H1 (cell line): ENCODE results near the gene AKR1B15. TPM values are rescaled to one million over a fixed set of nuclear protein-coding genes. Genes with fewer than 3 reads are reported as not detected.

ENCODE experiments used
- CTCF ChIA-PET: fragments of 300-600 bp; sonication (Branson Sonifier 250); formaldehyde crosslinking; loops from one replicate; lab custom pipeline; 2021; ENCODE audit not compliant: partially characterized antibody; lab: Charles Lee
- POLR2A ChIA-PET: fragments of 300-600 bp; sonication (Branson Sonifier 250); formaldehyde crosslinking; loops from one replicate; lab custom pipeline; 2021; ENCODE audit warnings: inconsistent platforms; ENCODE audit not compliant: partially characterized antibody; lab: Charles Lee
- DNase-seq, 2 experiments: peaks; one replicate each; pipeline versions ENCODE4 v3.0.0 to v3.0.0-alpha.2; 2010 to 2022; ENCODE audit warnings: low spot score in 2 of 2, low read depth in 1 of 2, mixed read lengths in 1 of 2
- FAIRE-seq: peaks from 2 replicates; lab custom pipeline; 2011; peaks lifted over from hg19 to GRCh38; lab: Jason Lieb, UNC
- H2AFZ ChIP-seq: 2 replicates; pipeline ENCODE4 v1.8.1; 2012; ENCODE audit warnings: low read length, inconsistent platforms
- H2AK5ac ChIP-seq: 2 replicates; pipeline ENCODE4 v1.6.1; 2013; ENCODE audit warnings: low read depth, low read length
- H2BK120ac ChIP-seq: replicated peaks from 2 replicates; pipeline ENCODE3; 2013; ENCODE audit warnings: low read depth, low read length, inconsistent platforms
- H2BK12ac ChIP-seq: 2 replicates; pipeline ENCODE4 v1.6.1; 2013; ENCODE audit warnings: low read depth, low read length
- H2BK15ac ChIP-seq: 2 replicates; pipeline ENCODE4 v1.6.1; 2013; ENCODE audit warnings: low read length
- H2BK20ac ChIP-seq: 2 replicates; pipeline ENCODE4 v1.6.1; 2013; ENCODE audit warnings: low read length
- H2BK5ac ChIP-seq: 2 replicates; pipeline ENCODE4 v1.6.1; 2013; ENCODE audit warnings: low read depth, low read length
- H3K14ac ChIP-seq: 2 replicates; pipeline ENCODE4 v1.6.1; 2013; ENCODE audit warnings: inconsistent platforms; ENCODE audit not compliant: insufficient read length
- H3K18ac ChIP-seq: 2 replicates; pipeline ENCODE4 v1.6.1; 2013; ENCODE audit warnings: low read length; ENCODE audit errors: extremely low read depth
- H3K23ac ChIP-seq: 2 replicates; pipeline ENCODE4 v1.6.1; 2013; ENCODE audit warnings: inconsistent platforms; ENCODE audit not compliant: insufficient read length
- H3K23me2 ChIP-seq: 2 replicates; pipeline ENCODE4 v1.6.1; 2013; ENCODE audit warnings: low read depth, low read length
- H3K27ac ChIP-seq: 2 replicates; pipeline ENCODE4 v1.6.1; 2011; ENCODE audit warnings: low read depth, low read length, inconsistent platforms
- H3K27me3 ChIP-seq, 4 experiments: replicated peaks in 1 of 4; 1 replicate in 1 of 4; 2 replicates in 3 of 4; pipeline versions ENCODE4 v1.6.1 to v1.8.1; 2011 to 2013; ENCODE audit warnings: low read length in 3 of 4, mild to moderate bottlenecking in 3 of 4, inconsistent platforms in 2 of 4, mixed read lengths in 2 of 4, moderate library complexity in 1 of 4; ENCODE audit not compliant: control insufficient read depth in 3 of 4, insufficient read depth in 3 of 4; ENCODE audit errors: extremely low read depth in 1 of 4
- H3K36me3 ChIP-seq, 4 experiments: 2 replicates each; pipeline versions ENCODE4 v1.6.1 to v1.8.1; 2011 to 2013; ENCODE audit warnings: mild to moderate bottlenecking in 4 of 4, low read length in 3 of 4, moderate library complexity in 2 of 4, control low read depth in 1 of 4, inconsistent platforms in 1 of 4; ENCODE audit not compliant: insufficient read depth in 4 of 4, control insufficient read depth in 2 of 4
- H3K4ac ChIP-seq: replicated peaks from 2 replicates; pipeline ENCODE3; 2013; ENCODE audit warnings: low read length, low read depth, mixed read lengths, inconsistent platforms; ENCODE audit not compliant: insufficient read length
- H3K4me1 ChIP-seq, 4 experiments: replicated peaks in 1 of 4; 1 replicate in 1 of 4; 2 replicates in 3 of 4; pipeline versions ENCODE4 v1.6.1 to v1.8.1; 2011 to 2013; ENCODE audit warnings: low read length in 3 of 4, inconsistent platforms in 2 of 4, mixed read lengths in 1 of 4; ENCODE audit not compliant: insufficient read depth in 4 of 4, control insufficient read depth in 3 of 4
- H3K4me2 ChIP-seq, 2 experiments: 2 replicates each; pipeline versions ENCODE4 v1.6.1 to v1.8.1; 2011 to 2013; ENCODE audit warnings: low read depth in 2 of 2, low read length in 2 of 2, control low read depth in 1 of 2, inconsistent platforms in 1 of 2, mild to moderate bottlenecking in 1 of 2; ENCODE audit not compliant: insufficient read depth in 1 of 2
- H3K4me3 ChIP-seq, 4 experiments: fragments of 200-600, 300-600 bp in 1 of 4; sonication (generic), shearing (Covaris generic), sonication (Bioruptor Twin) in 1 of 4; 2 replicates each; pipeline versions ENCODE4 v1.5.1 to v1.8.1; 2011 to 2016; ENCODE audit warnings: low read length in 4 of 4, low read depth in 3 of 4, control low read depth in 2 of 4, inconsistent platforms in 2 of 4, mild to moderate bottlenecking in 2 of 4, mixed read lengths in 1 of 4, moderate library complexity in 1 of 4; ENCODE audit not compliant: insufficient read depth in 2 of 4; ENCODE audit errors: extremely low read depth in 1 of 4
- H3K56ac ChIP-seq: replicated peaks from 2 replicates; pipeline ENCODE3; 2013; ENCODE audit warnings: low read depth, mild to moderate bottlenecking, mixed read lengths, low read length, inconsistent platforms; ENCODE audit not compliant: insufficient read length
- H3K79me1 ChIP-seq: 2 replicates; pipeline ENCODE4 v1.6.1; 2013; ENCODE audit warnings: low read depth, low read length, control low read depth
- H3K79me2 ChIP-seq, 2 experiments: 2 replicates each; pipeline versions ENCODE4 v1.6.1 to v1.8.1; 2012 to 2013; ENCODE audit warnings: low read length in 2 of 2, mild to moderate bottlenecking in 2 of 2, inconsistent platforms in 1 of 2; ENCODE audit not compliant: insufficient read depth in 2 of 2, control insufficient read depth in 1 of 2
- H3K9ac ChIP-seq, 4 experiments: replicated peaks in 1 of 4; 1 replicate in 1 of 4; 2 replicates in 3 of 4; pipeline versions ENCODE4 v1.6.1 to v1.8.1; 2011 to 2013; ENCODE audit warnings: low read depth in 3 of 4, low read length in 3 of 4, control low read depth in 2 of 4, mild to moderate bottlenecking in 2 of 4, moderate library complexity in 2 of 4, inconsistent platforms in 1 of 4; ENCODE audit errors: extremely low read depth in 1 of 4
- H3K9me3 ChIP-seq, 2 experiments: 2 replicates each; pipeline versions ENCODE4 v1.6.1 to v1.8.1; 2012 to 2013; ENCODE audit warnings: mild to moderate bottlenecking in 2 of 2, moderate library complexity in 2 of 2, control low read depth in 1 of 2, inconsistent platforms in 1 of 2, low read depth in 1 of 2, low read length in 1 of 2, mixed read lengths in 1 of 2; ENCODE audit not compliant: insufficient read depth in 2 of 2
- H4K20me1 ChIP-seq, 2 experiments: replicated peaks in 1 of 2; 2 replicates each; pipeline versions ENCODE3 to v1.8.1; 2011 to 2013; ENCODE audit warnings: inconsistent platforms in 2 of 2, low read length in 2 of 2, mild to moderate bottlenecking in 1 of 2; ENCODE audit not compliant: insufficient read depth in 2 of 2, control insufficient read depth in 1 of 2
- H4K5ac ChIP-seq: 2 replicates; pipeline ENCODE4 v1.6.1; 2013; ENCODE audit warnings: low read length, low read depth, mixed read lengths, inconsistent platforms; ENCODE audit not compliant: insufficient read length
- H4K8ac ChIP-seq: 2 replicates; pipeline ENCODE4 v1.8.0; 2013; ENCODE audit warnings: mild to moderate bottlenecking, moderate library complexity, low read length, inconsistent platforms; ENCODE audit not compliant: insufficient read depth; ENCODE audit errors: extremely low read depth
- H4K91ac ChIP-seq: replicated peaks from 2 replicates; pipeline ENCODE3; 2013; ENCODE audit warnings: low read length, mixed read lengths, inconsistent platforms; ENCODE audit not compliant: insufficient read length
- EZH2 ChIP-seq: fragments of 200-600 bp; sonication (generic); IDR thresholded peaks from 2 replicates; pipeline ENCODE4 v1.7.1; 2012; ENCODE audit warnings: low read depth, mild to moderate bottlenecking, moderate library complexity, low read length, inconsistent platforms; ENCODE audit not compliant: severe bottlenecking
- FOSL1 ChIP-seq: IDR thresholded peaks from 2 replicates; pipeline ENCODE4 v1.6.1; 2011; ENCODE audit warnings: mild to moderate bottlenecking, low read depth, low read length, moderate library complexity; ENCODE audit not compliant: insufficient read depth
- JUND ChIP-seq: IDR thresholded peaks from 2 replicates; pipeline ENCODE4 v1.6.1; 2011; ENCODE audit warnings: mild to moderate bottlenecking, improper control_type of control experiment, low read length
- SIN3A ChIP-seq, 2 experiments: IDR thresholded peaks in 1 of 2; conservative IDR thresholded peaks in 1 of 2; 2 replicates each; pipeline ENCODE4 v1.6.1; 2011 to 2012; ENCODE audit warnings: low read length in 2 of 2, improper control_type of control experiment in 1 of 2, low read depth in 1 of 2, mild to moderate bottlenecking in 1 of 2
- SIRT6 ChIP-seq: IDR thresholded peaks from one replicate; pipeline ENCODE4 v1.7.1; 2012; ENCODE audit warnings: low read length, inconsistent platforms
- WGBS, 2 experiments: shearing (Covaris generic) in 1 of 2; methylation state at CpG; one replicate each; pipeline versions ENCODE4 v1.1.6 to v1.1.7; 2013 to 2015; ENCODE audit warnings: low lambda C conversion rate in 2 of 2, mixed read lengths in 2 of 2, inconsistent platforms in 1 of 2, low coverage in 1 of 2, missing lambda C conversion rate in 1 of 2; ENCODE audit not compliant: insufficient replicate concordance in 2 of 2, insufficient coverage in 1 of 2, insufficient read length in 1 of 2; ENCODE audit errors: extremely low coverage in 1 of 2, missing lambda C conversion rate in 1 of 2; 5-methylcytosine and 5-hydroxymethylcytosine counted together
- polyA plus RNA-seq, 7 experiments: library from polyadenylated mRNA; depleted of rRNA in 3 of 7; stranded (reverse) in 5 of 7; unstranded in 2 of 7; fragments of >200 nt in 5 of 7; fragments of 200-250 nt in 2 of 7; gene quantifications; 1 replicate in 5 of 7; 2 replicates in 1 of 7; 4 replicates in 1 of 7; pipeline versions ENCODE4 v1.2.1 to v1.2.3, GENCODE V29; 2011 to 2013; ENCODE audit warnings: missing spikeins in 2 of 7, mixed read lengths in 2 of 7
- total RNA-seq: library from RNA; stranded (reverse); fragmentation: NEBNext Ultra II Directional; extraction: Animal tissue kit (Norgen Biotek cat#: 25700); gene quantifications from 2 replicates; pipeline ENCODE4 v1.2.1, GENCODE V29; 2021

AKR1B15 gene
- total and polyA plus RNA-seq, 2 of the 8 experiments (the other 6 are each of a cell fraction or from before 2014, with no cell fraction given): 0.15 to 0.47 TPM

DNA sequence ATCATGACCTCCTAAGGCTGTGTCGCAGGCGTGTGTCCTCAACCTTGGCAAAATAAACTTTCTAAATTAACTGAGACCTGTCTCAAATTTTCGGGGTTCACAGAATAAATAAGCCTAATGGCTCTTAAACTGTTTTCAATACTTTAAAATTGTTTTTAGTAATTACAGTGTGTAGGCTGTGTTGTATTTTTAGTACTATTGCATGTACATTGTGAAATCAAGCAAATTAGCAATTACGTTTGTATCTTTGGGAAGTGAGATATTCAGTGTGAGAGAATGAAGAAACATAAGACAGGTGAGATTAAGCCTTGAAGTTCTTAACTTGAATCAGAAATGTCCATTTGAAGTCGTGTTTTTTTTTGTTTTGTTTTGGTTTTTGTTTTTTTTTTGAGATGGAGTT is 26.3 kb upstream of the AKR1B15 start:
- POLR2A ChIA-PET: no interaction called here
- WGBS, 2 experiments: 89% methylated on average over 5 of the region's 5 CpGs; no CpG with 5 or more reads in 1 of the 2 experiments

More for the DNA sequence above, 26.3 kb upstream of the AKR1B15 start:
- H3K9me3 ChIP-seq: no peaks in the 10 kb centered on the region
- H3K4ac ChIP-seq: no peak overlapping the region
- H4K8ac ChIP-seq: no peak overlapping the region
- H2BK20ac ChIP-seq: no peak overlapping the region
- no peak overlapping the region for H2BK12ac ChIP-seq
- no peak overlapping the region for H3K56ac ChIP-seq
- no peak overlapping the region for H3K9ac ChIP-seq
- no peak for DNase-seq
- no peaks in the 10 kb centered on the region for H3K79me2 ChIP-seq
- H3K14ac ChIP-seq: no peak overlapping the region
- TF ChIP-seq FOSL1 (no peak), JUND (no peak), EZH2 (no peak), SIRT6 (no peak), SIN3A (conservative IDR thresholded peaks at IDR 0.05 in 1 of 2, IDR thresholded peaks at IDR 0.05 in 1 of 2; ENCODE audit: low read depth in 1 of 2, low read length in 2 of 2) (no peak)
- TF ChIP-seq, all 59 proteins: peak for 0
- no peak overlapping the region for H3K23ac ChIP-seq
- H2AFZ ChIP-seq: no peak overlapping the region
- no peak overlapping the region for H2BK5ac ChIP-seq
- H3K4me2 ChIP-seq: no peak overlapping the region
- H3K18ac ChIP-seq: no peak overlapping the region
- no peaks in the 10 kb centered on the region for H3K27me3 ChIP-seq
- no peak overlapping the region for H4K91ac ChIP-seq
- FAIRE-seq: no peak
- no peak overlapping the region for H4K5ac ChIP-seq
- H3K36me3 ChIP-seq: no peaks in the 10 kb centered on the region
- no peak overlapping the region for H2AK5ac ChIP-seq
- no peaks in the 10 kb centered on the region for H3K79me1 ChIP-seq
- no peak overlapping the region for H3K27ac ChIP-seq
- CTCF ChIA-PET: interaction anchor here (0.7 to 1.6 kb wide), 2 partner anchors 23 to 1023 kb away, joined by 3 to 4 read pairs; no protein-coding TSS in a partner anchor
- H2BK120ac ChIP-seq: no peak overlapping the region
- no peaks in the 10 kb centered on the region for H3K23me2 ChIP-seq
- no peaks in the 10 kb centered on the region for H4K20me1 ChIP-seq
- H2BK15ac ChIP-seq: no peak overlapping the region
- H3K4me3 ChIP-seq: no peak overlapping the region
- peaks cover 0 to under 1% (median 0%) of the 10 kb centered on the region in 4 experiments; a peak in 1 of 7 replicates for H3K4me1 ChIP-seq
